Stomach (tissue), 4 donors: Measurements from ENCODE around the gene TAX1BP1.

Experiments used
- CTCF ChIP-seq, 7 experiments: fragments of 450-650 bp in 4 of 7; fragments of 200-600 bp in 3 of 7; sonication (generic) in 3 of 7; IDR thresholded peaks; one replicate each; pipeline ENCODE4 v1.5.1; 2016 to 2019; ENCODE audit warnings: antibody characterized with exemption in 7 of 7, control low read depth in 2 of 7, mild to moderate bottlenecking in 1 of 7
- POLR2A ChIP-seq, 4 donors: fragments of 450-650 bp; IDR thresholded peaks; one replicate each; pipeline ENCODE4 v1.6.1; 2016; ENCODE audit warnings: antibody characterized with exemption in 4 of 4, control low read depth in 2 of 4, mild to moderate bottlenecking in 1 of 4, moderate library complexity in 1 of 4

GRCh38 chr7:27804139-27804538 lies 64.2 kb downstream of the TAX1BP1 start:
- TF ChIP-seq CTCF (IDR thresholded peaks at IDR 0.05) (no peak), POLR2A (IDR thresholded peaks at IDR 0.05) (no peak)
